ENCODE data around the gene NHERF1. TPM values are rescaled to one million over a fixed set of nuclear protein-coding genes. Genes with fewer than 3 reads are reported as not detected.

Gene NHERF1
- total RNA-seq, 2 experiments from 2014 or later: 136 TPM

DNA sequence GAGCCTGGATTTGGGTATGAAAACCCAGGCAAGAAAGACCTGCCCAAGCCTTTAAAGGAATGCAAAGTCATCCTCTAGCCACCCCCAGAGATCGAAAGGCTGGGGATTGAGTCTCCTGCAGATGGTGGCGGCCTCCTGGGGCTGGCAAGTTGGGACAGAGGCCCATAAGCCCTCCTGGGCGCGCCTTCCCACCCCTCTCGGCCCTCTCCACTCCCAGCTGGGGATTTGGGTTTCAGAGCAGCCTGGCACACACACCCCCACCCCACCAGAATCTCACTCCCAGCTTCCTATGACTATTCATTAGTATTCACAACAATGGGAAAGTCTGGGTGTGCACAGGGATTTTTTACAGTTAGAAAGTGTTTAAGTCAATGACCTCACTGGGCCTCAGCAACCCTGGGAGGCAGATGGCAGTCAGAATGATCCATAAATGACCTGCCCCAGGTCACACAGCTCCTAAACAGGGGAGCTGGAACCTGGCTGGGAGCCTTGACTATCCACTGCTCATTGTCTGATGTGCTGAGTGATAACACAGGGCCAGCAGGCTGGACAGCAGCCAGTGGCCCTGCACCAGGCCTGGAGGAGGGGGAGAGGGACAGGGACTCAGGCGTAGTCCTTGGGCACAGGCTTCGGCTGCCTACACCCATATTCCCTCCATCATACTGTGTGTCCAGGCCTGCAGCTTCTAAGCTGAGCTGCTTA, 12.1 kb downstream of the NHERF1 start:
- H3K4me3 Mint-ChIP-seq: no peak overlapping the region
- intact Hi-C loops (cut with micrococcal nuclease): no loop called here
- POLR2A ChIA-PET: interaction anchor here (1.2 to 3.0 kb wide), 2 partner anchors 11 to 116 kb away, joined by 3 to 16 read pairs; no protein-coding TSS in a partner anchor

DNA sequence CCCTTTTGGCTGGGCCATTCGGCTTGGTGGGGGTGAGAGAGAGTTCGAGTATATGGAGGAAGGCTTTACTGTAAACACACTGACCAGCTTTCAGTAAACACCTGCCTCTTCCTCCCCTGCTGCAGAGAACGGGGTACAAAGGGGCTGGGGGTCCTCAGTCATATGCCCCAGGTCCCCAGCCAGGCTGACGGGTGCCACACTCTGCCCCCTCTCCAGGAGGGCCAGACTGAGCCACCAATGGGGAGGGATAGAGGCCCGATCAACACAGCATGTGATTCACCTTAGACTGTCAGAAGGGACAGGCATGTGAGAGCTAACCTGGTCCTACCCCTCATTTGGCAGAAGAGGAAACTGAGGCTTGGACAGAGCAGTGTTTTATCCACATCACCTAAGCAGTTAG, 13.0 kb downstream of the NHERF1 start:
- H3K27ac Mint-ChIP-seq: peak overlapping the region; percentile 38
- POLR2A ChIA-PET: interaction anchor here (1.0 kb wide), 1 partner anchor 11 kb away, joined by 3 read pairs; no protein-coding TSS in a partner anchor
- CTCF ChIA-PET: interaction anchor here (1.0 to 14.9 kb wide), 5 partner anchors 10 to 30 kb away, joined by 3 to 176 read pairs (median 3); partner anchors contain the start of gene NHERF1
- DNase-seq: no peak
- intact Hi-C loops (cut with micrococcal nuclease): no loop called here
- H3K9me3 Mint-ChIP-seq: no peaks in the 10 kb centered on the region
- no peaks in the 10 kb centered on the region for H3K27me3 Mint-ChIP-seq
- H3K4me3 Mint-ChIP-seq: no peak overlapping the region
- peaks cover 4% of the 10 kb centered on the region for H3K36me3 Mint-ChIP-seq
- peaks cover 55% of the 10 kb centered on the region for H3K4me1 Mint-ChIP-seq (ENCODE audit: low read depth)

More for the DNA sequence above, 12.1 kb downstream of the NHERF1 start:
- no peak for DNase-seq
- Mint-ChIP-seq H3K4me1 (ENCODE audit: low read depth) (peaks cover 56% of the 10 kb centered on the region), H3K36me3 (no peaks in the 10 kb centered on the region), H3K27me3 (no peaks in the 10 kb centered on the region), H3K27ac (peak overlapping the region; percentile 85), H3K9me3 (no peaks in the 10 kb centered on the region)
- CTCF ChIA-PET: interaction anchor here (1.1 to 14.9 kb wide), 11 partner anchors 10 to 197 kb away, joined by 3 to 176 read pairs (median 32); partner anchors contain the start of genes NHERF1 and RAB37

GRCh38 chr17:74761931-74762330, 13.5 kb downstream of the NHERF1 start:
- POLR2A ChIA-PET: interaction anchor here (1.0 kb wide), 1 partner anchor 12 kb away, joined by 3 read pairs; no protein-coding TSS in a partner anchor
- Mint-ChIP-seq H3K4me3 (no peak overlapping the region), H3K4me1 (ENCODE audit: low read depth) (peaks cover 50% of the 10 kb centered on the region), H3K27ac (no peak overlapping the region), H3K36me3 (peaks cover 6% of the 10 kb centered on the region), H3K9me3 (no peaks in the 10 kb centered on the region), H3K27me3 (no peaks in the 10 kb centered on the region)
- CTCF ChIA-PET: interaction anchor here (1.0 to 14.9 kb wide), 5 partner anchors 10 to 29 kb away, joined by 3 to 176 read pairs (median 4); partner anchors contain the start of gene NHERF1
- intact Hi-C loops (cut with micrococcal nuclease): no loop called here
- no peak for DNase-seq

GRCh38 chr17:74763565-74764387, 15.3 kb downstream of the NHERF1 start:
- CTCF ChIA-PET: interaction anchor here (0.6 to 1.3 kb wide), 3 partner anchors 13 to 106 kb away, joined by 3 read pairs; no protein-coding TSS in a partner anchor
- H3K4me3 Mint-ChIP-seq: no peak overlapping the region
- POLR2A ChIA-PET: no interaction called here
- peaks cover 33% of the 10 kb centered on the region for H3K4me1 Mint-ChIP-seq (ENCODE audit: low read depth)
- no peak for DNase-seq
- intact Hi-C loops (cut with micrococcal nuclease): no loop called here
- peaks cover 13% of the 10 kb centered on the region for H3K36me3 Mint-ChIP-seq
- no peak overlapping the region for H3K27ac Mint-ChIP-seq
- no peaks in the 10 kb centered on the region for H3K27me3 Mint-ChIP-seq
- H3K9me3 Mint-ChIP-seq: no peaks in the 10 kb centered on the region

- no peaks in the 10 kb centered on the region for H3K9me3 Mint-ChIP-seq
- POLR2A ChIA-PET: no interaction called here
- H3K4me3 Mint-ChIP-seq: no peak overlapping the region
- no peaks in the 10 kb centered on the region for H3K27me3 Mint-ChIP-seq
- H3K4me1 Mint-ChIP-seq (ENCODE audit: low read depth): peaks cover 24% of the 10 kb centered on the region
- CTCF ChIA-PET: interaction anchor here (0.7 kb wide), 1 partner anchor 14 kb away, joined by 3 read pairs; no protein-coding TSS in a partner anchor
- H3K27ac Mint-ChIP-seq: peak overlapping the region; percentile 33
- H3K36me3 Mint-ChIP-seq: peaks cover 18% of the 10 kb centered on the region
- intact Hi-C loops (cut with micrococcal nuclease): no loop called here
- no peak for DNase-seq
These were observed 16.4 kb downstream of the NHERF1 start for GRCh38 chr17:74764751-74765286.

GRCh38 chr17:74766413-74766812, 18.0 kb downstream of the NHERF1 start:
- Mint-ChIP-seq H3K27ac (peak overlapping the region; percentile 5), H3K9me3 (no peaks in the 10 kb centered on the region), H3K4me3 (no peak overlapping the region), H3K4me1 (ENCODE audit: low read depth) (peaks cover 20% of the 10 kb centered on the region), H3K36me3 (peaks cover 24% of the 10 kb centered on the region), H3K27me3 (no peaks in the 10 kb centered on the region)
- no peak for DNase-seq
- ChIA-PET CTCF (interaction anchor here (1.0 to 1.4 kb wide), 3 partner anchors 9 to 28 kb away, joined by 3 read pairs; no protein-coding TSS in a partner anchor), POLR2A (interaction anchor here (2.0 kb wide), 1 partner anchor 16 kb away, joined by 13 read pairs; no protein-coding TSS in a partner anchor)
- intact Hi-C loops (cut with micrococcal nuclease): no loop called here

GRCh38 chr17:74767111-74767516, 18.7 kb downstream of the NHERF1 start:
- peaks cover 27% of the 10 kb centered on the region for H3K36me3 Mint-ChIP-seq
- no peaks in the 10 kb centered on the region for H3K27me3 Mint-ChIP-seq
- no peak overlapping the region for H3K4me3 Mint-ChIP-seq
- H3K4me1 Mint-ChIP-seq (ENCODE audit: low read depth): peaks cover 20% of the 10 kb centered on the region
- ChIA-PET POLR2A (interaction anchor here (2.0 kb wide), 1 partner anchor 16 kb away, joined by 13 read pairs; no protein-coding TSS in a partner anchor), CTCF (interaction anchor here (0.7 to 1.7 kb wide), 6 partner anchors 10 to 96 kb away, joined by 3 to 7 read pairs (median 3); no protein-coding TSS in a partner anchor)
- no peak for DNase-seq
- no peaks in the 10 kb centered on the region for H3K9me3 Mint-ChIP-seq
- H3K27ac Mint-ChIP-seq: no peak overlapping the region
- intact Hi-C loops (cut with micrococcal nuclease): no loop called here

- Mint-ChIP-seq H3K27ac (peak overlapping the region; percentile 50), H3K4me3 (no peak overlapping the region), H3K27me3 (no peaks in the 10 kb centered on the region), H3K9me3 (no peaks in the 10 kb centered on the region), H3K4me1 (ENCODE audit: low read depth) (peaks cover 28% of the 10 kb centered on the region), H3K36me3 (peaks cover 38% of the 10 kb centered on the region)
- intact Hi-C loops (cut with micrococcal nuclease): no loop called here
- CTCF ChIA-PET: interaction anchor here (1.0 to 1.7 kb wide), 2 partner anchors 23 to 24 kb away, joined by 3 to 7 read pairs; no protein-coding TSS in a partner anchor
- no peak for DNase-seq
- POLR2A ChIA-PET: interaction anchor here (1.7 to 2.0 kb wide), 2 partner anchors 9 to 18 kb away, joined by 5 to 13 read pairs; no protein-coding TSS in a partner anchor
These were observed 19.8 kb downstream of the NHERF1 start for GRCh38 chr17:74768069-74768762.

GRCh38 chr17:74768763-74769114, 20.3 kb downstream of the NHERF1 start:
- ChIA-PET POLR2A (interaction anchor here (1.7 to 2.7 kb wide), 2 partner anchors 9 to 19 kb away, joined by 5 to 22 read pairs; no protein-coding TSS in a partner anchor), CTCF (interaction anchor here (1.4 to 6.0 kb wide), 6 partner anchors 13 to 193 kb away, joined by 4 to 176 read pairs (median 30); partner anchors contain the start of gene RAB37)
- Mint-ChIP-seq H3K4me1 (ENCODE audit: low read depth) (peaks cover 31% of the 10 kb centered on the region), H3K4me3 (no peak overlapping the region), H3K27ac (peak overlapping the region; percentile 47), H3K27me3 (no peaks in the 10 kb centered on the region), H3K9me3 (no peaks in the 10 kb centered on the region), H3K36me3 (peaks cover 38% of the 10 kb centered on the region)
- DNase-seq: no peak
- intact Hi-C loops (cut with micrococcal nuclease): no loop called here

DNA sequence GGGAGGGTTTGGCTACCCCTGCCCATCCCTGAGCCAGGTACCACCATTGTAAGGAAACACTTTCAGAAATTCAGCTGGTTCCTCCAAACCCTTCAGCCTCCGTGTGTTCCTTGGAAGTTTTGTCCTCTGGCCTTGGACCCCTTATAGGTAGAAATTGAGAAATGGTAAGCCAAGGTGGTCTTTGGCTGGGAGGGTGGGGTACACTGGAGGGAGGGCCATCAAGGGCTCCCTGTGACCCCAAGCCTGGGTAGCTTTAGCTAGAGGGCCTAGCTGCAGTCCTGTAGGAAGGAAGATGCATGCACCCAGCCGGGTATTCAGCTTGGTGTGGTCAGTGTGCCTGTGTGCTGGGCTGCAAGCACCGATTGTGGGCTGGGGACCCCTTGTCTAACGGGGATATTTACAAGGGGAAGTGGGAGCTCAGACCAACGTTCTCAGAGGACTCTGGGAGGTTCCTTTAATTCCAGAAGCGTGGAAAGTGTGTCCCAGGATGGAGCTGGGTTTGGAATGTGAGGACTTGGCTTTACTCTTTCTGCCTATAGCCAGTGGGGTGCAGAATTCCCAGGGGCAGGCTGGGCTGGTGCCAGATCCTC, 20.9 kb downstream of the NHERF1 start:
- peaks cover 42% of the 10 kb centered on the region for H3K36me3 Mint-ChIP-seq
- intact Hi-C loops (cut with micrococcal nuclease): no loop called here

More for the DNA sequence above, 20.9 kb downstream of the NHERF1 start:
- CTCF ChIA-PET: interaction anchor here (1.4 to 6.0 kb wide), 6 partner anchors 12 to 192 kb away, joined by 4 to 176 read pairs (median 30); partner anchors contain the start of gene RAB37
- POLR2A ChIA-PET: interaction anchor here (1.7 to 2.7 kb wide), 2 partner anchors 10 to 19 kb away, joined by 5 to 22 read pairs; no protein-coding TSS in a partner anchor
- H3K9me3 Mint-ChIP-seq: no peaks in the 10 kb centered on the region
- peaks cover 36% of the 10 kb centered on the region for H3K4me1 Mint-ChIP-seq (ENCODE audit: low read depth)
- no peak for DNase-seq
- H3K27ac Mint-ChIP-seq: peak overlapping the region; percentile 51
- no peak overlapping the region for H3K4me3 Mint-ChIP-seq
- H3K27me3 Mint-ChIP-seq: no peaks in the 10 kb centered on the region
